Limb (tissue), 2 donors: Measurements from ENCODE around the gene MAP1LC3B2.
A peak's percentile ranks its signal among the peaks of the same experiment; 100 is the strongest.

Experiments used
- DNase-seq, 2 donors: peaks; one replicate each; pipeline ENCODE4 v3.0.0-alpha.2; 2016; ENCODE audit errors: extremely low spot score in 2 of 2

Gene MAP1LC3B2

GRCh38 chr12:116594325-116595038, 35.3 kb downstream of the MAP1LC3B2 start:
- DNase-seq: no peak

GRCh38 chr12:116595186-116595585, 36.0 kb downstream of the MAP1LC3B2 start:
- DNase-seq: no peak

- no peak for DNase-seq
These were observed 36.5 kb downstream of the MAP1LC3B2 start for GRCh38 chr12:116595672-116596071.

GRCh38 chr12:116597886-116598285, 38.7 kb downstream of the MAP1LC3B2 start:
- no peak for DNase-seq

- DNase-seq: no peak
These were observed 39.4 kb downstream of the MAP1LC3B2 start for GRCh38 chr12:116598311-116599284.

GRCh38 chr12:116599285-116600136, 40.3 kb downstream of the MAP1LC3B2 start:
- DNase-seq: peak; percentile 71 to 93

- no peak for DNase-seq
These were observed 42.1 kb downstream of the MAP1LC3B2 start for GRCh38 chr12:116600959-116601918.

- DNase-seq: no peak
These were observed 43.0 kb downstream of the MAP1LC3B2 start for GRCh38 chr12:116601933-116602810.

- no peak for DNase-seq
These were observed 44.5 kb downstream of the MAP1LC3B2 start for GRCh38 chr12:116603546-116604177.

- peak in 1 of 2 donors; percentile 50 for DNase-seq
These were observed 45.2 kb downstream of the MAP1LC3B2 start for GRCh38 chr12:116604178-116604895.

GRCh38 chr12:116604951-116605641, 45.9 kb downstream of the MAP1LC3B2 start:
- DNase-seq: no peak

- DNase-seq: no peak
These were observed 47.2 kb downstream of the MAP1LC3B2 start for GRCh38 chr12:116606397-116606796.

- no peak for DNase-seq
These were observed 47.9 kb downstream of the MAP1LC3B2 start for GRCh38 chr12:116607039-116607438.

- no peak for DNase-seq
These were observed 50.3 kb downstream of the MAP1LC3B2 start for GRCh38 chr12:116609319-116610114.

GRCh38 chr12:116610971-116611541, 51.9 kb downstream of the MAP1LC3B2 start:
- no peak for DNase-seq

- no peak for DNase-seq
These were observed 53.3 kb downstream of the MAP1LC3B2 start for GRCh38 chr12:116612436-116612835.
